ENCODE measurements around the gene LRRC73.
"Not testable (repeated sequence)": the region's sequence is repeated elsewhere in the genome, so short reads cannot be mapped to it uniquely, and the experiment has no call there.

LRRC73 gene

DNA sequence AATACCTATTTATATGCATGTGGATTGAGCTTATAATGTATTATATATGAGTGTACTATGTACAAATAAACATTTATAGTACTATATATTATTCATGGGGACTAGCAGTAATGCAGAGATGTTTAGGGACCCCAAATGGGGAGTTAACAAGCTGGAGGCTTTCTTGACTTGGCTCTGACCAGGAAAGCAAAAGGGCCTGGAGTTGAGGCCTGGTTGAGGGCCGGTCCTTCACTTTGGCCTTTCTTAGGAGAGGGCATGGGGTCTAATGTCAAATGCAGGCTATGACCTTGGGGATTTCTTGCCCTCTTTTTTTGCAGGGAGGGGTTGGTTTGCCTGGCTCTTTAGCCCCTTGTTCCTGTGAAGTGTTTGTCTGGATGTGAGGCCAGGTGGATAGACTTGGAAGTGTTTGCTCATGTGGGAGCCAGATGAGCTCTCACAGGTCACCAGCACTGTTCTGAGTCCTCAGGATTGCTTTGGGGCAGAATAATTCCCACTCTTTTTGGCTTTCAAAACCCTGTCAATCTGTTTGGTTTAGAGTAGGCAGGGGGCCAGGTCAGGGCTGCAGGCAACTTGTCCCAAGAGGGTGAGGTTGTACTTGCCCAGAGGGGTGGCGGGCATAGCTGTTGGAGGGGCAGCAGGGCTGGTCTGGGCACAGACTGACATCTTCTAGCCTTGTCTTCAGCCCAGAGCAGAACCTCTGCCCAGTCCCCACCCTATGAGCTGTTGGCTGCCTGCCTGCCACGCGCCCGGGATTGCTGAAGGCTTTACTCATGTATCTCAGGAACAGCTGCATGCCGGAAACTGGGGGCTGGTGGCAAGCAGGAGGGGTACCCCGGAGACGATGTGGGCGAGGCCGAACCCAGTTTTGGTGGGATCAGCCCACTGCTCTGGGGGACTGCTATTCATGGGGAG lies 18.1 kb downstream of the LRRC73 start:
- DNase-seq, result no peak

- DNase-seq, result no peak
Measured at GRCh38 chr6:43490523-43490939, 19.6 kb downstream of the LRRC73 start.

DNA sequence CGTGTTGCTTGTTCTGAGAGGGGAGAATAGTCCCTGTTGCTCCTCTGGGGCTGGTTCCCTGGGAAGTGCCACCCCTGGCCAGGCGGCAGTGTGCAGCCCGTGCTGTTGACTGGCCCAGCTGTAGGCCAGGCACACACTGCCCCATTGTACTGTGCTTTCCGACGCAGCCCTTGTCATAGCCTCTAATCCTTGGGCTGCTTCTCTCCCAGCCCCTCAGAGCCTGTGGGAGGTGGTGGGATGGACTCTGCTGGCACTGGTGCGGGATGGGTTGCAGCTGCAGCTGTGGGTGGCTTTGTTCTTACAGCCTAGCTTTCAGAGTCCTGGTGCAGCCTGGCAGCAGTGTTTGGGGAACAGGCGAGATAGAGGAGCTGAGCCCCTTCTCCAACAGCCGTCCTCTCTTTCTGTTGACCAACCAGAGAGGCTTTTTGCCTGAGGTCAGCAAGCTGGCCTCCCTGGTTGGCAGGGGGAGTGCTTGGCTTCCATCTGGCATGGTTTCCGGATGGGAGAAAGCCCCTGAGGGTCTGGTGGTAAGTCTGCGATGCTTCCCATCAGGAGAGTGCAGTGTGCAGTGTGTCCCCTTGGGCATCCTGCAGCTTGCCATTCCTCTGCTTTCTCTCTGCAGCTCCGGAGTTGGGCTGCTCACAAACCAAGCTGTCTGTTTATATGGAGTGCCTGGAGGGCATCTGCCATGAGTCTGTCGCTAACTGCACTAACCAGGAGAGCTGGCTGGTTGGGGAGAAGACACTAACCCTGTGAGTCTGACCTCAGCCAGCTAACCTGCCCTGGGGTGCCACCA lies 20.7 kb downstream of the LRRC73 start:
- DNase-seq, result no peak

GRCh38 chr6:43488667-43489276 lies 21.4 kb downstream of the LRRC73 start:
- DNase-seq, result no peak

- no peak for DNase-seq
Measured at GRCh38 chr6:43481591-43482236, 28.4 kb downstream of the LRRC73 start.

DNA sequence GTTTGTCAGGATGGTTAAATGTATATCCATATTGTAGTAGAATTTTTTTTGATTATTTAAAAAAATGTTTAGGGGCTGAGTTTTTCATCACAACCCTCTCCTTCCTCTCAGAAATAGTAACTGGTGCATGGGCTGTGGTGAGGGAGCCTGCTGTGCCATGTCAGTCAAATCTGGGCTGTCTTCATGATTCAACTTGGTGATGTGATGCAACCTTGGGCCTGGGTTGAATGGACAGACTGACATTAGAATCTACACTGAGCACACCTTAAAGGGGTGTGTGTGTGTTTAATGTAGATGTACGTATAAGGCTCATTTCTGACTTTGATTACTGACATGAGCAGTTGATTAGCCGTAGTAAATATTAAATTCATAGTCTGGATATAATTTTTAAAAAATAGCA lies 29.1 kb downstream of the LRRC73 start:
- no peak for DNase-seq

DNA sequence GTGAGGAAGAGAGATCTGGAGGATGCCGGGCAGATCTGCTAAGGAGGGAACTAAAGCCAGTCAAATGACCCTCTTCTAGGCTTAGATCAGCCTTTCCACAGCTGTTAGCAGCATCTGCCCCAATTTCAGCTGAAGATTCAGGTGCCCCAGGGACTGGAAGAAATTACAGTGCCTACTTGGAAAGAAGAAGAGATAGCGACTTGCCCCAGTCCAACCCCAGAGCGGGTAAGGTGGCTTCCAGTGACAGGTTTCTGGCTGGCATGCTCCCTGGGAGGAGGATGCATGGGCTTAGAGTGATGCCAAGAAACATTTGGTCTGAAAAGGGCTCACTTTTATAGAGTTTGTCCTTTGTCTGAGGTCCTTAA lies 32.2 kb downstream of the LRRC73 start:
- DNase-seq, result no peak

DNA sequence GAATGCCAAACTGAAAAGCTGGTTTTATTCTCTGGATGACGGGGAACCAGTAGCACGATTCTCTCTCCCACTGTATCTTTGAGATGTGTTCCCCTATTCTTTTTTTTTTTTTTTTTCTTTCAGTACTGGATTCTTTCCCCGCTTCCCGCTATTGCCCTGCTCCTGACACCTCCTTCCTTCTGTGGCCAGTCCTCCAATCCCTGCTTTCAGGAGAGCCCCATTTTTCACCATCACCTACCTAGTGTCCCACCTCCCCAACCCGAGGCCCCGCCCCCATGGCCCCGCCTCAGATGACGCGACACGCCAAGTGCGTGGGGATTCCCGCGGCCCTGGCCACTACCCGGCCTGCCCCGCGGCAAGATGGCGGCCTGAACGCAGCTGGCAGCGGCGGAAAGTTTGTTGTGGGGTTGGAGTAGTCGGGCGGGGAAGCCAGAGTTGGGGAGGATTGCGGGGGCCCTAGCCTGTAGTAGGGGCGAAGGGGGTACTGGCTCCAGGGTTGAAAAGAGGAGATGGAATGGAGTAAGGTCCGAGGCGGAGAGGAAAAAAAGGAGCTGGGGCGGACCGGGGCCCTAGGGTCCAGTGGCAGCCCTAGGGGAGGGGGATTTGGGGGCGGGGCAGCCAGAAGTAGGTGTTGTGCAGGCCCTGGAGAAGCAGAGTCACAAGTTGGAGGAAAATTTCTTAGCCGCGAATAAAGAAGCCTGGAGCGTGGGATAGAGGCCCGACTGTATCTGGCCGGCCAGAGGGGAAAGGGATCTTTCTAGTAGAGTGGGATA lies 32.7 kb downstream of the LRRC73 start, which contains the start of gene TJAP1:
TSS of gene TJAP1 (plus strand) at position 336 of the 773 bp plus-strand sequence. CDS start 21,432 bp downstream, outside the sequence.
- peak; percentile 68 for DNase-seq

DNA sequence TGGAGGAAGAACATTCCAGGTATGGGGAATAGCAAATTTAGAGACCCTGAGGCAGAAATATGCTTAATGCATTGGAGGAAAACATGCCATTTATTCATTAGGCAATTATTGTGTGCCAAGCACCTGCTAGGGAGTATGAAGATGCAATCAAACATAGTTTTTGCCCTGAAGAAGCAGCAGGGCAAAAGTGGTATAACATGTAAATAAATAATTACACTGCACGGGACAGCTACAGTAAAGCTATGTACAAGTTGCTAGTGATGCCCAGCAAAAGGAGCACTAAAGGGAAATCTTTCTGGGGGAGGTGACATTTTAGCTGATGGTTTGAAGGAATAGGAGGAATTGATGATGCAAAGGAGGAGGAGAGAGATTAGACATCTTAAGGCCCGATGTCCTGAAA lies 33.4 kb downstream of the LRRC73 start:
- no peak for DNase-seq

- DNase-seq, result no peak
Measured at GRCh38 chr6:43475516-43475915, 34.6 kb downstream of the LRRC73 start.

DNA sequence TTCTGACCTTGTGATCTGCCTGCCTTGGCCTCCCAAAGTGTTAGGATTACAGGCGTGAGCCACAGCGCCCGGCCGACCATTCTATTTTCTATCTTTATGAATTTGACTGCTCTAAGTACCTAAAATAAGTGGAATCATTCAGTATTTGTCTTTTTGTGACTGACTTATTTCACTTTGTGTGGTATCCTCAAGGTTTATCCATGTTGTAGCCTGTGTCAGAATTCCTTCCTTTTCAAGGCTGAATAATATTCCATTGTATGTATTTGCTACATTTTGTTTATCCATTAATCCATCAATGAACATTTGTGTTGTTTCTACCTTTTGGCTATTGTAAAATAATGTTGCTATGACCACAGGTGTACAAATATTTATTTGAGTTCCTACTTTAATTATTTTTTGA lies 37.6 kb downstream of the LRRC73 start:
- DNase-seq, result no peak

DNA sequence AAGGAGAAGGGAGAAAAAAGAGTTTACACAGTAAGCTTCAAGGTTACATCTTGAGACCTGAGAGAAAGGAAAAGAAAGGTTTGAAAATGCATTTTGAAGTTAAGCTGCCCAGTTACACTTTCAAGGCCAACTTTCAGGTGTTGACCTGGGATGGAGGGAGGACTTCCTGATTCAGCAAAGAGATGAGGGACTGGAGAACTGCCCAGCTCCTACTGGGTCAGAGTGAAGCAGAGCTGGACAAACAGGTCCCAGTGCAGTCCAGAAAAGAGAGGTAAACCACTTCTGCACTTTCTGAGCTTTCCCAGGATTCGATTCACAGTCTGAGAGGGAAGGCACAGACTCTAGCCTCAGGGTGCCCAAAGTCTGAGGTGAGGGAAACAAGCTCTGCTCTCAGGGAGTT lies 38.7 kb downstream of the LRRC73 start:
- no peak for DNase-seq

GRCh38 chr6:43469947-43470346 lies 40.2 kb downstream of the LRRC73 start:
- no peak for DNase-seq

- no peak for DNase-seq
Measured at GRCh38 chr6:43468748-43469681, 41.1 kb downstream of the LRRC73 start.

- DNase-seq, result no peak
Measured at GRCh38 chr6:43468240-43468639, 41.9 kb downstream of the LRRC73 start.

- no peak for DNase-seq
Measured at GRCh38 chr6:43467752-43468151, 42.4 kb downstream of the LRRC73 start.

- not testable (repeated sequence) for DNase-seq
Measured at GRCh38 chr6:43467265-43467664, 42.9 kb downstream of the LRRC73 start.

GRCh38 chr6:43465948-43466347 lies 44.2 kb downstream of the LRRC73 start:
- DNase-seq, result no peak

DNA sequence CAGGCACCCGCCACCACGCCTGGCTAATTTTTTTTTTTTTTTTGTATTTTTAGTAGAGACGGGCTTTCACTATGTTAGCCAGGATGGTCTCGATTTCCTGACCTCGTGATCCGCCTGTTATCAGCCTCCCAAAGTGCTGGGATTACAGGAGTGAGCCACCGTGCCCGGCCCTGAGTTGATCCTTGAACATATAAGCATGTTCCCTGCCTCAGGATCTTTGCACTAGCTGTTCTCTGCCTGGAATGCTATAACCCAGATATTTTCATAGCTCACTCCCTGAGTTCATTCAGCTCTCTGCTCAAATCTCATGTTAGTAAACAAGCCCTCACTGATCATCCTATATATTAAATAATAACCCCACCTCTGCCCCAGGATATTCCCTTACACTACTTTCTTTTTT lies 45.8 kb downstream of the LRRC73 start:
- no peak for DNase-seq

DNA sequence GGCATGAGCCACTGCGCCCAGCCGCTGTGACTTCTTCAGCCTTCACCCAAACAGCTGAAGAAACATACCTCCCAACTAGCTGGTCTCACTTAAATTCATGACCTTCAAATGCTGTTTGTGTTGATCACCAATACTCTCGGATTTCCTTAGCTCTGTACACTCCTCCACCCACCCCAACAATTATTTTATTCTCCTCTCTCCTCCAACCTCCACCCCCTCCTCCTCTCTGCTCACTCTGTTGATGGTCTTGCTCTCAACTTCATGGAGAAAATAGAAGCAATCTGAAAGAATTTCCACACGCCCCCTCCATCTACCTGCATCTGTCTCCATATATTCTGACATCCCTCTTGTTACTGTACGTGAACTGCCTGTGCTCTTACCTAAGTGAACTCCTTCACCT lies 48.2 kb downstream of the LRRC73 start:
- no peak for DNase-seq

GRCh38 chr6:43460032-43460431 lies 50.1 kb downstream of the LRRC73 start:
- no peak for DNase-seq
